HuH-7.5 (cell line): Measurements from ENCODE around the gene PPP1R3F.

ENCODE experiments used
- DNase-seq: peaks from one replicate; pipeline ENCODE4 v3.0.0; 2011; ENCODE audit warnings: low spot score

Gene PPP1R3F

GRCh38 chrX:49269767-49270248 is at the start of gene PPP1R3F:
TSS of gene PPP1R3F (plus strand) at chrX:49269793. CDS start at chrX:49269870, 77 bp downstream.
- DNase-seq, result no peak

GRCh38 chrX:49220100-49220499 is 49.5 kb upstream of the PPP1R3F start:
- no peak for DNase-seq

GRCh38 chrX:49221868-49222267 is 47.7 kb upstream of the PPP1R3F start:
- DNase-seq, result no peak

GRCh38 chrX:49225858-49226257 is 43.7 kb upstream of the PPP1R3F start:
- no peak for DNase-seq

- no peak for DNase-seq
Observed at GRCh38 chrX:49226946-49227345, 42.6 kb upstream of the PPP1R3F start.

- DNase-seq, result no peak
Observed at GRCh38 chrX:49227726-49228125, 41.9 kb upstream of the PPP1R3F start.

GRCh38 chrX:49228185-49228584 is 41.4 kb upstream of the PPP1R3F start:
- DNase-seq, result no peak

- DNase-seq, result no peak
Observed at GRCh38 chrX:49230500-49231232, 38.9 kb upstream of the PPP1R3F start.

GRCh38 chrX:49231333-49232000 is 38.1 kb upstream of the PPP1R3F start:
- no peak for DNase-seq

GRCh38 chrX:49232525-49232924 is 37.1 kb upstream of the PPP1R3F start:
- no peak for DNase-seq

GRCh38 chrX:49233176-49233575 is 36.4 kb upstream of the PPP1R3F start, which contains the start of gene CACNA1F:
TSS of gene CACNA1F (minus strand) at chrX:49233340. CDS start at chrX:49233309, 31 bp downstream.
- no peak for DNase-seq

GRCh38 chrX:49233887-49234555 is 35.6 kb upstream of the PPP1R3F start:
- no peak for DNase-seq

- no peak for DNase-seq
Observed at GRCh38 chrX:49237060-49237459, 32.5 kb upstream of the PPP1R3F start.

- DNase-seq, result no peak
Observed at GRCh38 chrX:49238735-49239134, 30.9 kb upstream of the PPP1R3F start.

GRCh38 chrX:49242545-49243066 is 27.0 kb upstream of the PPP1R3F start:
- no peak for DNase-seq

GRCh38 chrX:49243166-49243565 is 26.4 kb upstream of the PPP1R3F start:
- no peak for DNase-seq

- DNase-seq, result no peak
Observed at GRCh38 chrX:49244207-49244606, 25.4 kb upstream of the PPP1R3F start.

- DNase-seq, result no peak
Observed at GRCh38 chrX:49246541-49246940, 23.1 kb upstream of the PPP1R3F start.

- DNase-seq, result no peak
Observed at GRCh38 chrX:49247346-49247745, 22.2 kb upstream of the PPP1R3F start.

GRCh38 chrX:49247916-49248811 is 21.4 kb upstream of the PPP1R3F start:
- DNase-seq, result no peak

GRCh38 chrX:49249071-49249470 is 20.5 kb upstream of the PPP1R3F start:
- no peak for DNase-seq

- DNase-seq, result no peak
Observed at GRCh38 chrX:49249616-49250015, 20.0 kb upstream of the PPP1R3F start.
